Psoas muscle (tissue), 8 donors: ENCODE results near the gene HOXB5. TPM values are rescaled to one million over a fixed set of nuclear protein-coding genes. Genes with fewer than 3 reads are reported as not detected.

Experiments
- ATAC-seq, 4 donors: fragments of 200-7000 bp; cut with Tn5 transposase; one replicate each; pipeline ENCODE4 v1.9.1; 2020; ENCODE audit warnings: moderate library complexity in 3 of 4, mild to moderate bottlenecking in 2 of 4
- DNase-seq, 2 donors: peaks; one replicate each; pipeline ENCODE4 v3.0.0-alpha.2; 2020
- H3K27ac ChIP-seq: fragments of 200-600 bp; one replicate; pipeline ENCODE4 v1.8.0; 2022
- H3K27me3 ChIP-seq, 3 donors: fragments of 200-600 bp in 1 of 3; one replicate each; pipeline versions ENCODE4 v1.6.1 to v1.8.0; 2013 to 2022; ENCODE audit warnings: low read length in 2 of 3, mild to moderate bottlenecking in 2 of 3, moderate library complexity in 1 of 3; ENCODE audit not compliant: insufficient read depth in 3 of 3
- H3K36me3 ChIP-seq, 2 donors: fragments of 200-600 bp in 1 of 2; one replicate each; pipeline versions ENCODE4 v1.6.1 to v1.8.0; 2013 to 2022; ENCODE audit warnings: low read depth in 1 of 2, mild to moderate bottlenecking in 1 of 2, moderate library complexity in 1 of 2; ENCODE audit not compliant: insufficient read depth in 1 of 2
- H3K4me1 ChIP-seq: fragments of 200-600 bp; one replicate; pipeline ENCODE4 v1.8.0; 2022
- H3K4me3 ChIP-seq: fragments of 200-600 bp; one replicate; pipeline ENCODE4 v1.8.0; 2022; ENCODE audit warnings: mild to moderate bottlenecking
- H3K9me3 ChIP-seq: fragments of 200-600 bp; one replicate; pipeline ENCODE4 v1.8.0; 2022
- WGBS, 3 donors: extraction: QIAGEN DNeasy Blood & Tissue Kit; methylation state at CpG; one replicate each; pipeline versions ENCODE4 v1.1.6 to v1.1.7; 2013; 5-methylcytosine and 5-hydroxymethylcytosine counted together
- intact Hi-C, 2 donors: fragments of 100-400 bp; cut with DNase I; formaldehyde crosslinking; loops; one replicate each; pipeline versions ENCODE4 v1.11.0 to v1.14.2; 2022
- polyA plus RNA-seq, 3 donors: library from polyadenylated mRNA; stranded (reverse); fragments of 200-250 nt; gene quantifications; one replicate each; pipeline ENCODE4 v1.2.3, GENCODE V29; 2013
- total RNA-seq, 4 donors: library from RNA; stranded (reverse); fragmentation: NEBNext Ultra II Directional in 2 of 4; extraction: Animal tissue kit (Norgen Biotek cat#: 25700) in 2 of 4; gene quantifications; one replicate each; pipeline versions ENCODE4 v1.2.1 to v1.2.4, GENCODE V29; 2021 to 2023
- TF ChIP-seq, protein P1 (sequence below): fragments of 200-600 bp; IDR thresholded peaks from one replicate; pipeline ENCODE4 v1.8.0; 2022; ENCODE audit warnings: antibody characterized with exemption
- donor health status: healthy with polysubstance abuse.
- donor health status: DM: no; HTN: no; CAD: no; lungs with moderate emphysema.
- donor health status: Bipolar disorder and iron deficiency.
- donor health status: healthy.
- donor health status: DM: yes; HTN: yes; CAD: no.
- donor health status: DM: no; HTN: no; CAD: no.
- donor health status: DM: no; HTN: no; CAD: no.
- donor health status: DM: yes; HTN: yes; CAD: no.

The HOXB5 gene
- total and polyA plus RNA-seq, 7 donors, result 0.03 to 0.71 (median 0.20) TPM; not detected in 1

DNA sequence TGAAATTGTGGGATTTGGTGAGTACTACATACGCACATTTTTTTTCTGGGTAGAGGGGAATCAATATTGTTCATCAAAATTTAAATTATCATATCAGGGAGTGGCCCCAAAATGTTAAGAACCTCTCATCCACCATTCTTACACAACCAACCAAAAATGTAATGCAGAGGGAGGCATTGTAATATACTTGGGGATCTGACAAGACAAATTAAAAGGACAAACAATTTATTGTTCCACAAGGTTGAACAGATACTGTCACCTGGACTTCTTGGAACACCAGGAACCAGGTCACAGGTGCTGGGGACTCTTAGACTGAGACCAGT lies 47.2 kb upstream of the HOXB5 start:
- intact Hi-C loops, result no loop called here
- Histone ChIP-seq H3K36me3 (no peaks in the 10 kb centered on the region), H3K9me3 (no peaks in the 10 kb centered on the region), H3K4me1 (no peaks in the 10 kb centered on the region), H3K27ac (no peak overlapping the region), H3K27me3 (peaks cover 3 to 100% (median 41%) of the 10 kb centered on the region in 3 donors), H3K4me3 (no peak overlapping the region)
- TF ChIP-seq, protein P1, sequence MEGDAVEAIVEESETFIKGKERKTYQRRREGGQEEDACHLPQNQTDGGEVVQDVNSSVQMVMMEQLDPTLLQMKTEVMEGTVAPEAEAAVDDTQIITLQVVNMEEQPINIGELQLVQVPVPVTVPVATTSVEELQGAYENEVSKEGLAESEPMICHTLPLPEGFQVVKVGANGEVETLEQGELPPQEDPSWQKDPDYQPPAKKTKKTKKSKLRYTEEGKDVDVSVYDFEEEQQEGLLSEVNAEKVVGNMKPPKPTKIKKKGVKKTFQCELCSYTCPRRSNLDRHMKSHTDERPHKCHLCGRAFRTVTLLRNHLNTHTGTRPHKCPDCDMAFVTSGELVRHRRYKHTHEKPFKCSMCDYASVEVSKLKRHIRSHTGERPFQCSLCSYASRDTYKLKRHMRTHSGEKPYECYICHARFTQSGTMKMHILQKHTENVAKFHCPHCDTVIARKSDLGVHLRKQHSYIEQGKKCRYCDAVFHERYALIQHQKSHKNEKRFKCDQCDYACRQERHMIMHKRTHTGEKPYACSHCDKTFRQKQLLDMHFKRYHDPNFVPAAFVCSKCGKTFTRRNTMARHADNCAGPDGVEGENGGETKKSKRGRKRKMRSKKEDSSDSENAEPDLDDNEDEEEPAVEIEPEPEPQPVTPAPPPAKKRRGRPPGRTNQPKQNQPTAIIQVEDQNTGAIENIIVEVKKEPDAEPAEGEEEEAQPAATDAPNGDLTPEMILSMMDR, result no peak
- ATAC-seq, result no peak
- DNase-seq, result no peak
- WGBS, 3 donors, result 73 to 83% (median 78%) methylated on average over 1 of the region's 1 CpG

DNA sequence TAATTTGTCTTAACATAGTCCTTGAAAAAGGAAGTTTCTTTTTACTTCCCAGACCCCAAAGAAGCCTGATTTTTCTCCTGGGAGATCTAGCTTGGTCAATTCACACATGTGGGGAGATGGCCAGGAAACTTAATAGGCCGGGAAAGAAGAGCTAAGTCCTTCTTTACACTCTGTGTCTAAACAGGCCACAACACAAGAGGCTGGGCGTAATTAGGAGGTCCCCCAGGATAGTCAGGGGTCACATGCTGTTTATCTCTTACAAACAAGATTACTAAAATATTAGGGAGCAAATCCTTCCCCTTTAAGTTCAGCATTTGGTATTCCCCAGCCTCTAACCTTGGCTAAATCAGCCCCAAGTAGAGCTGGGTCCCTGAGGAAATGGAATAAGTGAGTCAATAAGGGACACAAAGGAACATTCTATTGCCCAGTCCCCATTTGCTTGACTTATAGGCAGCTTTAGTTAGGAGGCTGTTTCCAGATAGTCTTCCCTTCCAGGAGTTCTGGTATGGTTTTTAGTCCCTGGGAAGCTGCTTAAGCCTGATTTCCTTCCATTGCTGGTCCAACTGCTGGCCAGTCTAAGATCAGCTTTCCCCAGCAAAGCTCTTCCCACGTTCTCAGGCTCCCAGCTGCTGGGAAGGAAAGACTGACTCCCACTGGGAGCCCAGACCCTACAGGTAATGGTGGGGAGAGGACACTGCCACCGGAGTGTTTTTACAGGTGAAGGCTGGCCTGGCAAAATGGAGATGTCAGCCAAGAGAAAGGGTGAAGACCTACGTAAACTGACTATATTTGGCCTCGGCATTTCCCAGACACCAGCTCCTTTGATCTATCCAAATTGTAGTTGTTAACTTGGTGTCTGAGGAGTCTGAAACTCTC lies 46.6 kb upstream of the HOXB5 start:
- no peaks in the 10 kb centered on the region for H3K36me3 ChIP-seq
- no peak for DNase-seq
- no peaks in the 10 kb centered on the region for H3K4me1 ChIP-seq
- H3K9me3 ChIP-seq, result no peaks in the 10 kb centered on the region
- no peak for ATAC-seq
- H3K27me3 ChIP-seq, result peaks cover 8 to 100% (median 42%) of the 10 kb centered on the region in 3 donors
- no peak overlapping the region for H3K4me3 ChIP-seq
- H3K27ac ChIP-seq, result no peak overlapping the region
- 53 to 60% (median 59%) methylated on average over 6 of the region's 6 CpGs for WGBS, 3 donors
- intact Hi-C loops, result no loop called here
- TF ChIP-seq, protein P1, result no peak

DNA sequence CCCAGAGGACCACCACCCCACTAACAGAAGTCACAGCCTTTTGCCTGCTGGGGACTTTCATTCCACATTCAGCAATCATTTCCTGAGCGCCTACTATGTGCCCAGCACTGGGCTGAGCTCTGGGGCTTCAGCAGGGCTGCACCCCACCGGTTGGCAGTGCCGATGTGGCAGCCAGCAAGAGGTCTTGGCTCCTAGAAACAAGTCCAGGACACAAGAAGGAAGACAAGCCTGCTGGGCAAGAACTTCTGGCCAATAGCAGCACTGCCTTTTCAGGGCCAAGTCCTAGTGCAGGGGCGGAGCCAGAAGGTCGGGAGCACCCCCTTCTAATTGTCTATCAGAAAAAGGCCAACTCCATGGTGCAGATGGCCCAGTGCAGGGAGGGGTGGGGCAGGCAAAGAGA lies 45.6 kb upstream of the HOXB5 start:
- Histone ChIP-seq H3K36me3 (no peaks in the 10 kb centered on the region), H3K9me3 (no peaks in the 10 kb centered on the region), H3K27me3 (peaks cover 11 to 100% (median 40%) of the 10 kb centered on the region in 3 donors), H3K4me3 (no peak overlapping the region), H3K27ac (no peak overlapping the region), H3K4me1 (no peaks in the 10 kb centered on the region)
- DNase-seq (no peak), ATAC-seq (no peak)
- intact Hi-C loops, result no loop called here
- TF ChIP-seq, protein P1, result no peak
- 48 to 49% (median 48%) methylated on average over 5 of the region's 5 CpGs for WGBS, 3 donors

DNA sequence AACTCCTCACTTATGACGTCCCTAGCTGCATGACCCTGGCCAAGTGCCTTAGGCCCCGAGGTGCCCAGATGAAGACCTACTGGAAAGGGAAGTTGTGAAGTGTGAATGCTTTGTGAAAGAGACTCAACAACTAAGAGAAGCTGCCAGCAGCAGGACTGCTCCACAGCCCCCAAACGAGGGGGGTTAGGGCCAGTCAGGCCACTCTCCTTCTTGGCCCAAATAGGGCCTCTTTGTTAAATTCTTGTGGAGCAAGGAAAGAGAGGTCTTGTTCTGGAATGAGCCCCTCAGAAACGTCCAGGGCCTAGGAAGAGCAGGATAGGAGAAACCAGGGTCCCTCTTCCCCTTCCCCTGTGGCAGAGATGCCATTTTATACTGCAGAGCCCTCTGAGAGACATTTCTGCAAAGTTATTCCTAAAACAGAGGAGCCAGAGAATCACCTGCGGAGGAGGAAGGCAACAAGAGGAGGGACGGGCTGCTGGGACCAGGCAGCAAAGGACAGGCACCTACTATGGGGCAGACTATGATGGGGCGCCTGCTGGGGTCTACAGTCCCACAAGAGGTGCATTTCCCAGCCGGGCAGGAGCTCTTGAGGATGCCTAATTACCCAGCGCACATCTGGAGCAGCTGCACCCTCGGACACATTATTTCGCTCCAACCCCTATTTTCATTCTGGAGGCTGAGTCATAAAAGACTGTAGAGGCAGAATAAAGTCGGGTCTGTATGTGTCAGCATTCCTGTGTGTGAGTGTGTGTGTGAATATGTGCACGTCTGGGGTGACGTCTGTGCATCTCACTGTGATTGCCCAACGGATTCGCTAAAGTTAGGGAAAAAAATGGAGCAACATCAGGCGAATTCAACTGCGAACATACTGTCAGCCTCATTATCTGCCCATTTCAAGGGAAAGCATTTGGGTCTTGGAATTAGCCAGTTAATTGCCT lies 44.0 kb upstream of the HOXB5 start:
- DNase-seq (no peak), ATAC-seq (no peak)
- no peak overlapping the region for H3K4me3 ChIP-seq
- WGBS, 3 donors, result 45 to 51% (median 48%) methylated on average over 18 of the region's 18 CpGs
- no peak overlapping the region for H3K27ac ChIP-seq
- TF ChIP-seq, protein P1, result no peak
- H3K4me1 ChIP-seq, result no peaks in the 10 kb centered on the region
- no peaks in the 10 kb centered on the region for H3K36me3 ChIP-seq
- no peaks in the 10 kb centered on the region for H3K9me3 ChIP-seq
- intact Hi-C loops, result no loop called here
- H3K27me3 ChIP-seq, result peaks cover 14 to 100% (median 50%) of the 10 kb centered on the region in 3 donors
